ENCODE data around the gene NBPF1. TPM values are rescaled to one million over a fixed set of nuclear protein-coding genes. Genes with fewer than 3 reads are reported as not detected.
A peak's percentile ranks its signal among the peaks of the same experiment; 100 is the strongest.
"Not testable (repeated sequence)": the region's sequence is repeated elsewhere in the genome, so short reads cannot be mapped to it uniquely, and the experiment has no call there.

Gene NBPF1
- polyA plus RNA-seq, 4 donors, result 11.7 to 60.6 (median 19.6) TPM

GRCh38 chr1:16644193-16644481, 30.8 kb upstream of the NBPF1 start:
- no peaks in the 10 kb centered on the region for H3K27me3 ChIP-seq (ENCODE audit: control insufficient read depth in 3 of 3, insufficient read depth in 3 of 3, low read length in 3 of 3)
- 0% methylated on average over 16 of the region's 16 CpGs for WGBS, 3 donors
- DNase-seq (no peak), FAIRE-seq (no peak)
- peaks cover 0 to 19% (median 0%) of the 10 kb centered on the region in 3 donors for H3K36me3 ChIP-seq (ENCODE audit: control insufficient read depth in 3 of 3, insufficient read depth in 2 of 3, low read depth in 1 of 3, low read length in 3 of 3)
- peak overlapping the region; percentile 70 to 93 (median 81) for H3K4me3 ChIP-seq (ENCODE audit: low read depth in 1 of 3, low read length in 3 of 3)
- peaks cover 0 to 32% (median 3%) of the 10 kb centered on the region in 3 donors for H3K4me1 ChIP-seq (ENCODE audit: control insufficient read depth in 3 of 3, insufficient read depth in 2 of 3, low read depth in 1 of 3, low read length in 2 of 3)
- no peaks in the 10 kb centered on the region for H3K9me3 ChIP-seq (ENCODE audit: control insufficient read depth in 2 of 2, insufficient read depth in 1 of 2, low read depth in 1 of 2, low read length in 1 of 2)
- peak overlapping the region; percentile 65 to 90 (median 76) for H3K27ac ChIP-seq (ENCODE audit: low read depth in 1 of 3, low read length in 2 of 3)

- Histone ChIP-seq H3K4me1 (ENCODE audit: control insufficient read depth in 3 of 3, insufficient read depth in 2 of 3, low read depth in 1 of 3, low read length in 2 of 3) (peaks cover 0 to 34% (median 3%) of the 10 kb centered on the region in 3 donors), H3K4me3 (ENCODE audit: low read depth in 1 of 3, low read length in 3 of 3) (peak overlapping the region; percentile 70 to 93 (median 81)), H3K27ac (ENCODE audit: low read depth in 1 of 3, low read length in 2 of 3) (peak overlapping the region; percentile 76 to 90 (median 81)), H3K36me3 (ENCODE audit: control insufficient read depth in 3 of 3, insufficient read depth in 2 of 3, low read depth in 1 of 3, low read length in 3 of 3) (peaks cover 0 to 24% (median 0%) of the 10 kb centered on the region in 3 donors)
- FAIRE-seq; H3K27me3 ChIP-seq (ENCODE audit: control insufficient read depth in 3 of 3, insufficient read depth in 3 of 3, low read length in 3 of 3); H3K9me3 ChIP-seq (ENCODE audit: control insufficient read depth in 2 of 2, insufficient read depth in 1 of 2, low read depth in 1 of 2, low read length in 1 of 2): not testable (repeated sequence)
- peak in 1 of 2 donors; percentile 56 for DNase-seq
- 10 to 22% (median 16%) methylated on average over 12 of the region's 12 CpGs for WGBS, 3 donors
These were observed 30.3 kb upstream of the NBPF1 start for GRCh38 chr1:16643476-16644192.

GRCh38 chr1:16643001-16643411, 29.6 kb upstream of the NBPF1 start:
- WGBS, 3 donors, result 35 to 71% (median 41%) methylated on average over 4 of the region's 4 CpGs
- H3K4me1 ChIP-seq (ENCODE audit: control insufficient read depth in 3 of 3, insufficient read depth in 2 of 3, low read depth in 1 of 3, low read length in 2 of 3), result peaks cover 0 to 34% (median 3%) of the 10 kb centered on the region in 3 donors
- not testable (repeated sequence) for FAIRE-seq; H3K27me3 ChIP-seq (ENCODE audit: control insufficient read depth in 3 of 3, insufficient read depth in 3 of 3, low read length in 3 of 3); H3K9me3 ChIP-seq (ENCODE audit: control insufficient read depth in 2 of 2, insufficient read depth in 1 of 2, low read depth in 1 of 2, low read length in 1 of 2)
- peak overlapping the region in 2 of 3 donors; percentile 77 to 81 for H3K27ac ChIP-seq (ENCODE audit: low read depth in 1 of 3, low read length in 2 of 3)
- H3K36me3 ChIP-seq (ENCODE audit: control insufficient read depth in 3 of 3, insufficient read depth in 2 of 3, low read depth in 1 of 3, low read length in 3 of 3), result peaks cover 0 to 30% (median 0%) of the 10 kb centered on the region in 3 donors
- peak in 1 of 2 donors; percentile 69 for DNase-seq
- H3K4me3 ChIP-seq (ENCODE audit: low read depth in 1 of 3, low read length in 3 of 3), result peak overlapping the region in 1 of 3 donors; percentile 43

- H3K9me3 ChIP-seq (ENCODE audit: control insufficient read depth in 2 of 2, insufficient read depth in 1 of 2, low read depth in 1 of 2, low read length in 1 of 2); FAIRE-seq; H3K27me3 ChIP-seq (ENCODE audit: control insufficient read depth in 3 of 3, insufficient read depth in 3 of 3, low read length in 3 of 3): not testable (repeated sequence)
- DNase-seq, result peak in 1 of 2 donors; percentile 100
- peak overlapping the region in 2 of 3 donors; percentile 77 to 81 for H3K27ac ChIP-seq (ENCODE audit: low read depth in 1 of 3, low read length in 2 of 3)
- 16 to 53% (median 36%) methylated on average over 6 to 9 of the region's 9 CpGs for whole genome bisulfite sequencing, 3 donors
- peaks cover 0 to 34% (median 3%) of the 10 kb centered on the region in 3 donors for H3K4me1 ChIP-seq (ENCODE audit: control insufficient read depth in 3 of 3, insufficient read depth in 2 of 3, low read depth in 1 of 3, low read length in 2 of 3)
- peaks cover 0 to 35% (median 0%) of the 10 kb centered on the region in 3 donors for H3K36me3 ChIP-seq (ENCODE audit: control insufficient read depth in 3 of 3, insufficient read depth in 2 of 3, low read depth in 1 of 3, low read length in 3 of 3)
- peak overlapping the region in 1 of 3 donors; percentile 43 for H3K4me3 ChIP-seq (ENCODE audit: low read depth in 1 of 3, low read length in 3 of 3)
These were observed 28.9 kb upstream of the NBPF1 start for GRCh38 chr1:16642025-16642966.

- Histone ChIP-seq H3K36me3 (ENCODE audit: control insufficient read depth in 3 of 3, insufficient read depth in 2 of 3, low read depth in 1 of 3, low read length in 3 of 3) (peaks cover 3 to 44% (median 4%) of the 10 kb centered on the region in 3 donors), H3K4me1 (ENCODE audit: control insufficient read depth in 3 of 3, insufficient read depth in 2 of 3, low read depth in 1 of 3, low read length in 2 of 3) (peaks cover 0 to 34% (median 3%) of the 10 kb centered on the region in 3 donors), H3K27ac (ENCODE audit: low read depth in 1 of 3, low read length in 2 of 3) (peak overlapping the region in 1 of 3 donors; percentile 37)
- WGBS, 3 donors, result 89 to 94% (median 92%) methylated on average over 8 of the region's 8 CpGs
- not testable (repeated sequence) for DNase-seq; H3K27me3 ChIP-seq (ENCODE audit: control insufficient read depth in 3 of 3, insufficient read depth in 3 of 3, low read length in 3 of 3); H3K9me3 ChIP-seq (ENCODE audit: control insufficient read depth in 2 of 2, insufficient read depth in 1 of 2, low read depth in 1 of 2, low read length in 1 of 2); FAIRE-seq; H3K4me3 ChIP-seq (ENCODE audit: low read depth in 1 of 3, low read length in 3 of 3)
These were observed 28.0 kb upstream of the NBPF1 start for GRCh38 chr1:16641159-16641975.

GRCh38 chr1:16639091-16640031, 26.0 kb upstream of the NBPF1 start:
- H3K4me3 ChIP-seq (ENCODE audit: low read depth in 1 of 3, low read length in 3 of 3); FAIRE-seq; H3K27ac ChIP-seq (ENCODE audit: low read depth in 1 of 3, low read length in 2 of 3); H3K27me3 ChIP-seq (ENCODE audit: control insufficient read depth in 3 of 3, insufficient read depth in 3 of 3, low read length in 3 of 3); H3K9me3 ChIP-seq (ENCODE audit: control insufficient read depth in 2 of 2, insufficient read depth in 1 of 2, low read depth in 1 of 2, low read length in 1 of 2): not testable (repeated sequence)
- WGBS, 3 donors, result 40 to 63% (median 58%) methylated on average over 11 of the region's 11 CpGs
- peak in 1 of 2 donors; percentile 70 for DNase-seq
- Histone ChIP-seq H3K4me1 (ENCODE audit: control insufficient read depth in 3 of 3, insufficient read depth in 2 of 3, low read depth in 1 of 3, low read length in 2 of 3) (peaks cover 0 to 23% (median 3%) of the 10 kb centered on the region in 3 donors), H3K36me3 (ENCODE audit: control insufficient read depth in 3 of 3, insufficient read depth in 2 of 3, low read depth in 1 of 3, low read length in 3 of 3) (peaks cover 3 to 58% (median 4%) of the 10 kb centered on the region in 3 donors)

- not testable (repeated sequence) for H3K9me3 ChIP-seq (ENCODE audit: control insufficient read depth in 2 of 2, insufficient read depth in 1 of 2, low read depth in 1 of 2, low read length in 1 of 2); FAIRE-seq; H3K27ac ChIP-seq (ENCODE audit: low read depth in 1 of 3, low read length in 2 of 3); H3K27me3 ChIP-seq (ENCODE audit: control insufficient read depth in 3 of 3, insufficient read depth in 3 of 3, low read length in 3 of 3); H3K4me3 ChIP-seq (ENCODE audit: low read depth in 1 of 3, low read length in 3 of 3); DNase-seq
- WGBS, 3 donors, result 78 to 88% (median 83%) methylated on average over 6 of the region's 6 CpGs
- H3K36me3 ChIP-seq (ENCODE audit: control insufficient read depth in 3 of 3, insufficient read depth in 2 of 3, low read depth in 1 of 3, low read length in 3 of 3), result peaks cover 4 to 69% (median 10%) of the 10 kb centered on the region in 3 donors
- H3K4me1 ChIP-seq (ENCODE audit: control insufficient read depth in 3 of 3, insufficient read depth in 2 of 3, low read depth in 1 of 3, low read length in 2 of 3), result peaks cover 0 to 14% (median 2%) of the 10 kb centered on the region in 3 donors
These were observed 24.8 kb upstream of the NBPF1 start for GRCh38 chr1:16637941-16638778.

Measured in small intestine (tissue), 7 donors.